Breast epithelium (tissue), 4 donors: Measurements from ENCODE around the gene DDX4. TPM values are rescaled to one million over a fixed set of nuclear protein-coding genes. Genes with fewer than 3 reads are reported as not detected.
A peak's percentile ranks its signal among the peaks of the same experiment; 100 is the strongest.

ENCODE experiments used
- DNase-seq, 2 donors: peaks; one replicate each; pipeline ENCODE4 v3.0.0-alpha.2; 2019; ENCODE audit warnings: low spot score in 2 of 2
- H3K27ac ChIP-seq, 2 donors: fragments of 200-600 bp; sonication (generic) in 1 of 2; one replicate each; pipeline ENCODE4 v1.5.1; 2016 to 2019; ENCODE audit warnings: mild to moderate bottlenecking in 1 of 2
- H3K27me3 ChIP-seq, 2 donors: fragments of 200-600 bp; sonication (generic) in 1 of 2; one replicate each; pipeline versions ENCODE4 v1.5.1 to v1.6.0; 2017 to 2019; ENCODE audit warnings: control low read depth in 1 of 2, mild to moderate bottlenecking in 1 of 2
- H3K36me3 ChIP-seq: fragments of 200-600 bp; one replicate; pipeline ENCODE4 v1.5.1; 2019
- H3K4me1 ChIP-seq, 2 donors: fragments of 200-600 bp; sonication (generic); one replicate each; pipeline ENCODE4 v1.5.1; 2016 to 2019; ENCODE audit warnings: control low read depth in 1 of 2
- H3K4me3 ChIP-seq, 3 donors: fragments of 200-600 bp; sonication (generic); 1 replicate in 2 of 3; 2 replicates in 1 of 3; pipeline ENCODE4 v1.5.1; 2016 to 2019; ENCODE audit warnings: mild to moderate bottlenecking in 3 of 3, moderate library complexity in 2 of 3
- H3K9me3 ChIP-seq, 2 donors: fragments of 200-600 bp; sonication (generic) in 1 of 2; one replicate each; pipeline ENCODE4 v1.5.1; 2016 to 2019; ENCODE audit warnings: control low read depth in 1 of 2
- POLR2A ChIP-seq: fragments of 450-650 bp; IDR thresholded peaks from one replicate; pipeline ENCODE4 v1.6.1; 2016; ENCODE audit warnings: antibody characterized with exemption, mild to moderate bottlenecking, moderate library complexity
- POLR2AphosphoS5 ChIP-seq, 3 donors: sonication (generic); formaldehyde crosslinking; IDR thresholded peaks; one replicate each; pipeline ENCODE4 v1.6.1; 2017; ENCODE audit warnings: antibody characterized with exemption in 3 of 3
- intact Hi-C: fragments of 100-400 bp; cut with DNase I; formaldehyde crosslinking; loops from one replicate; pipeline ENCODE4 v1.15.1; 2023; ENCODE audit warnings: low total_unique reads
- total RNA-seq, 3 donors: library from RNA; depleted of rRNA; stranded (reverse); fragments of >200 nt; gene quantifications; one replicate each; pipeline ENCODE4 v1.1.0, GENCODE V29; 2016
- TF ChIP-seq, protein P1 (sequence below), 3 donors: fragments of 450-650 bp; IDR thresholded peaks; one replicate each; pipeline ENCODE4 v1.5.1; 2016 to 2017; ENCODE audit warnings: antibody characterized with exemption in 3 of 3, mild to moderate bottlenecking in 3 of 3, moderate library complexity in 3 of 3

DDX4 gene
- total RNA-seq, 3 donors from 2014 or later, result not detected

DNA sequence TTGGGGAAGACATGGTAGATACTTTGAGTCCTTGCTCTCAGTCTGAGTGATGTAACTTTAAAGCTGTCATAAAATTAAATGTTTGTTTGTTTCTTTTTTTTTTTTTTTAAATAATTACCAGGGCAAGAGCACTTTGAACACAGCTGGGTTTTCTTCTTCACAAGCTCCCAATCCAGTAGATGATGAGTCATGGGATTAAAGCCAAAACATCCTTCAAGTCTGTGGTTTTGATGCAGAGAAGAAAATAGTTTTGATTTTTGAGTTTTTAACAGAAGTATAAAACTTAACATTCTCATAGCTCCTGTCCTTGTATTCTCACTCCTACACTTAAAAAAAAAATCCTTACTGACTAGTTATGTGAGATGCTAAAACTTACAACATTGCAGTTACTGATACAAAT, 78.5 kb downstream of the DDX4 start:
- H3K27ac ChIP-seq, result no peak overlapping the region
- no peaks in the 10 kb centered on the region for H3K9me3 ChIP-seq
- DNase-seq, result no peak
- TF ChIP-seq POLR2AphosphoS5 (IDR thresholded peaks at IDR 0.05) (no peak), POLR2A (no peak)
- TF ChIP-seq, protein P1, sequence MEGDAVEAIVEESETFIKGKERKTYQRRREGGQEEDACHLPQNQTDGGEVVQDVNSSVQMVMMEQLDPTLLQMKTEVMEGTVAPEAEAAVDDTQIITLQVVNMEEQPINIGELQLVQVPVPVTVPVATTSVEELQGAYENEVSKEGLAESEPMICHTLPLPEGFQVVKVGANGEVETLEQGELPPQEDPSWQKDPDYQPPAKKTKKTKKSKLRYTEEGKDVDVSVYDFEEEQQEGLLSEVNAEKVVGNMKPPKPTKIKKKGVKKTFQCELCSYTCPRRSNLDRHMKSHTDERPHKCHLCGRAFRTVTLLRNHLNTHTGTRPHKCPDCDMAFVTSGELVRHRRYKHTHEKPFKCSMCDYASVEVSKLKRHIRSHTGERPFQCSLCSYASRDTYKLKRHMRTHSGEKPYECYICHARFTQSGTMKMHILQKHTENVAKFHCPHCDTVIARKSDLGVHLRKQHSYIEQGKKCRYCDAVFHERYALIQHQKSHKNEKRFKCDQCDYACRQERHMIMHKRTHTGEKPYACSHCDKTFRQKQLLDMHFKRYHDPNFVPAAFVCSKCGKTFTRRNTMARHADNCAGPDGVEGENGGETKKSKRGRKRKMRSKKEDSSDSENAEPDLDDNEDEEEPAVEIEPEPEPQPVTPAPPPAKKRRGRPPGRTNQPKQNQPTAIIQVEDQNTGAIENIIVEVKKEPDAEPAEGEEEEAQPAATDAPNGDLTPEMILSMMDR (IDR thresholded peaks at IDR 0.05), result no peak
- intact Hi-C loops, result no loop called here
- H3K36me3 ChIP-seq, result no peaks in the 10 kb centered on the region
- H3K4me3 ChIP-seq, result no peak overlapping the region
- H3K4me1 ChIP-seq, result no peaks in the 10 kb centered on the region
- H3K27me3 ChIP-seq, result peaks cover 0 to 5% of the 10 kb centered on the region in 2 donors

- intact Hi-C loops, result no loop called here
- no peak for DNase-seq
- Histone ChIP-seq H3K27ac (no peak overlapping the region), H3K9me3 (no peaks in the 10 kb centered on the region), H3K4me3 (no peak overlapping the region), H3K27me3 (peaks cover 0 to 11% of the 10 kb centered on the region in 2 donors), H3K36me3 (no peaks in the 10 kb centered on the region), H3K4me1 (no peaks in the 10 kb centered on the region)
- TF ChIP-seq, protein P1 (IDR thresholded peaks at IDR 0.05), result no peak
- TF ChIP-seq POLR2AphosphoS5 (IDR thresholded peaks at IDR 0.05) (no peak), POLR2A (no peak)
Measured at GRCh38 chr5:55817030-55817429, 79.2 kb downstream of the DDX4 start.

DNA sequence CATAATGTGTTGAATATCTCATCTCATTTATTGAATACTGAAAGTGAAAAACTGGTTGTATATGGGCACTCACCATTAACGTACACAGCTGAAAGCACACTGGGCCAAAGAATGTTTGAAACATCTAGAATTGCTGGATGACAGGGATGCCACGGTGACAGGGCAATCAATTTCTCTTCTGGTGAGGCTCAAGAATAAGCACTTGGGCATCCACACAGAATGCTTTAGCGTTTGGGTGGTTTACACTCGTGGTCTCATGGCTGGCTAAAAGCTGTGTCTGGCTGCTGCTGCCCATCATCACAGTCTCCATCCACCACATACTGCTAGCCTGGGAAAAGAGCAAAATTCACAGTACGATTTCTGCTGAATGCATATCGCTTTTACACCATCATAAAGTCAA, 82.6 kb downstream of the DDX4 start:
- peaks cover 0 to 13% of the 10 kb centered on the region in 2 donors for H3K27me3 ChIP-seq
- intact Hi-C loops, result no loop called here
- no peak for DNase-seq
- TF ChIP-seq POLR2AphosphoS5 (IDR thresholded peaks at IDR 0.05) (no peak), POLR2A (no peak)
- TF ChIP-seq, protein P1 (IDR thresholded peaks at IDR 0.05), result no peak
- H3K4me1 ChIP-seq, result no peaks in the 10 kb centered on the region
- no peaks in the 10 kb centered on the region for H3K36me3 ChIP-seq
- no peak overlapping the region for H3K4me3 ChIP-seq
- H3K27ac ChIP-seq, result no peak overlapping the region
- no peaks in the 10 kb centered on the region for H3K9me3 ChIP-seq

DNA sequence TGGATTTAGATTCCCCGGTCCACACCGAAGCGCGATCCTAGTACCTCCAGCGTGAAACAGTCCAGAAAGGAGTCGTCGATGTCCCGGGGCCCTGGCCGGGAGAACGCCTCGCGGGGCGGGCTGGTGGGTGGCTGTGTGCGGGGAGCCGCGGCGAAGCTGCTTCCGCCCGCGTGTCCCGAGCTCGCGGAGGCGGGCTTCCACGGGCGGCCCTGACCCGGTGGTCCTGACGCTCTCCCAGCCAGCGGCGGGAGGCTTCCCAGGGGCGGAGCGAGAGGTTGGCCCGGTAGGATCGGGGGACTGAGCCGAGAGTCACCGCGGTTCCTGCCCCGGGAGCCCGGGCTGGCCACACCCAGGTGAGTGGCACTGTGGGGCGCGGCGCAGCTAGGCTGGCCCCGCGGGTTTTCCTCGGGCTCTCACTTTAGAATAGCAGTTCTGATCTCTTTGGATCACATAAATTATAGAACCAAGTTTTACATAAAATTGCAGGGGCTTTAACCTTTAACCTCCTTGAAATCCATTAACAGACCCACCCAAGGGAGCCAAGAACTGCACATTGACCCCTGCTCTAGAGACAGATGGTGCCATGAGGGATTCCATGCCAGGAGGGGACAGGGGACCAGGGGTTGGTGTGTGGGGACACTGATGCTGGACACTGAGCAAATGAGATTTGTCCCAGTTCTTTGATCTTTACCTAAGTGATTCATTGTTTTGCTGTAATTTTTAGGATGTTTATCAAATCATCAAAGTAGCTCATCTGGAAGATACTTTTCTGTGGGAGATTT, 84.1 kb downstream of the DDX4 start:
- TF ChIP-seq POLR2A (no peak), POLR2AphosphoS5 (IDR thresholded peaks at IDR 0.05) (no peak)
- TF ChIP-seq, protein P1 (IDR thresholded peaks at IDR 0.05), result no peak
- intact Hi-C loops, result no loop called here
- H3K36me3 ChIP-seq, result no peaks in the 10 kb centered on the region
- DNase-seq, result no peak
- peaks cover 0 to 13% of the 10 kb centered on the region in 2 donors for H3K27me3 ChIP-seq
- no peaks in the 10 kb centered on the region for H3K9me3 ChIP-seq
- H3K4me3 ChIP-seq, result peak overlapping the region; percentile 20 to 64 (median 41)
- H3K27ac ChIP-seq, result no peak overlapping the region
- no peaks in the 10 kb centered on the region for H3K4me1 ChIP-seq

GRCh38 chr5:55823151-55823796, 85.4 kb downstream of the DDX4 start:
- DNase-seq, result no peak
- intact Hi-C loops, result no loop called here
- no peak for TF ChIP-seq POLR2A
- TF ChIP-seq POLR2AphosphoS5 (IDR thresholded peaks at IDR 0.05), result no peak
- TF ChIP-seq, protein P1 (IDR thresholded peaks at IDR 0.05), result no peak

More at GRCh38 chr5:55823151-55823796, 85.4 kb downstream of the DDX4 start:
- Histone ChIP-seq H3K9me3 (no peaks in the 10 kb centered on the region), H3K4me3 (no peak overlapping the region), H3K36me3 (no peaks in the 10 kb centered on the region), H3K27ac (no peak overlapping the region), H3K27me3 (peaks cover 0 to 13% of the 10 kb centered on the region in 2 donors), H3K4me1 (no peaks in the 10 kb centered on the region)
